T47D (cell line): Measurements from ENCODE around the gene FAM149B1.

Source experiments
- DNase-seq, 2 experiments: peaks; one replicate each; pipeline versions ENCODE4 v3.0.0 to v3.0.0-alpha.2; 2011 to 2012; ENCODE audit warnings: low read depth in 1 of 2, low spot score in 1 of 2
- JUND ChIP-seq: IDR thresholded peaks from 2 replicates; pipeline ENCODE4 v1.6.1; 2012; ENCODE audit warnings: low read depth
- in situ Hi-C: cut with HindIII; loops from 2 replicates; pipeline ENCODE4 v1.10.0; 2016; ENCODE audit warnings: low sequenced_read_pairs, low pct_unique_long_range_greater_than_20kb

Gene FAM149B1

DNA sequence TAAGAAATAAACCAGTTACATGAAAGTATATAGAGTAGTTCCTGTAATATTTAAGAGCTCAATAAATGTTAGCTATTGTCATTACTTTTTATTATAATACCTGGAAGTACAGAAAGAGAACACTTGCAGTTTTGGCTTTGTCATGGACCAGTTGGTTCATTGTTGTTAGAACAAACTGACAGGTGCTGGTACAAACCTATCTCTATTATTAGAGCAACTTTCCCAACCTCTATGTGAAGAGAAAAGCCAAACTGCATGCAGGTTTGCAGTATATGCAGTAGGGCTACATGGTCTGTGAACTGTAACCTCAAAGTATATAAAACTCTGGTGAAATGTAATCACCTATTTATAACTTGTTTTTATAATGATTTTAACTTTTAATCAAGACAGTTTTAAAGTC is 58.7 kb downstream of the FAM149B1 start:
- TF ChIP-seq JUND: no peak
- in situ Hi-C loops: no loop called here
- DNase-seq: no peak

DNA sequence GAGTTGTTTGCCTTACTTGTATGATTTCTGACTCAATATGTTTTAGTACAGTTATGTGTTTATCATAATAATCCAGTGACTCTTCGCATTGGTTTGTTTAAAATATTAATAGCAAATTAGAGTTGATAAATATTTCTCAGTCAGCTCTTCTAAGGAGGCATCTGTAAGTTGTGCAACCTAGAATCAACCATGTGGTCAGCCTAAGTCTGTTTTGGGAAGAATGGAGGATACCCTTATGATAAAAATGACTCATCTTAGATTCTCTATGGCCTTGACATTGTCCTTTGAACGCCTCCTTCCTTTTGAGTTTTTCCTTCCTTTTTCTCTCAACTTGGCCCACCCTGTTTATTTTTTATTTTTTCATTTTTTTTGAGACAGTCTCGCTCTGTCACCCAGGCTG is 60.3 kb downstream of the FAM149B1 start:
- in situ Hi-C loops: no loop called here

DNA sequence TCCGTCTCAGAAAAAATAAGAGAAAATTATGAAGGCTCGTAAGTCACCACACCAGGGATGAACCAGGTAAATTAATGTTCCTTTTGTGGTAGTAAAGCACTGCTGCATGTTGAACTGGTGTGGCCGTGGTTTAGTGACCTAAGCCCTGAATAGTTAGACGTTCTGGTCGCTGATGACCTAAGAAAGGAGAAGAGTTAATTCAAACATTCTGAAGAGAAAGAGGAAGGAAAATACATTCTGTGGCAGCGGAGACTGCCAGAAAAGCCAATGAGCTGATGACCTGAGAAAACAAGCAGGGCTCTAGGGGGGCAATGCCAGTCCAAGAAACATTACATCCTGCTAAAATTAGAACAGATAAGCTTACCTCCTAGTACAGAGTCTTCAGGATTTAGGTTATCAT is 61.6 kb downstream of the FAM149B1 start:
- no peak for DNase-seq
- TF ChIP-seq JUND: no peak
- in situ Hi-C loops: no loop called here

More for the DNA sequence above, 60.3 kb downstream of the FAM149B1 start:
- TF ChIP-seq JUND: no peak
- no peak for DNase-seq

GRCh38 chr10:73232887-73233286 is 65.0 kb downstream of the FAM149B1 start:
- peak in 1 of 2 experiments; percentile 42 for DNase-seq
- in situ Hi-C loops: no loop called here

GRCh38 chr10:73233883-73234282 is 66.0 kb downstream of the FAM149B1 start:
- no peak for TF ChIP-seq JUND
- in situ Hi-C loops: no loop called here
- no peak for DNase-seq

More at GRCh38 chr10:73232887-73233286, 65.0 kb downstream of the FAM149B1 start:
- TF ChIP-seq JUND: no peak

DNA sequence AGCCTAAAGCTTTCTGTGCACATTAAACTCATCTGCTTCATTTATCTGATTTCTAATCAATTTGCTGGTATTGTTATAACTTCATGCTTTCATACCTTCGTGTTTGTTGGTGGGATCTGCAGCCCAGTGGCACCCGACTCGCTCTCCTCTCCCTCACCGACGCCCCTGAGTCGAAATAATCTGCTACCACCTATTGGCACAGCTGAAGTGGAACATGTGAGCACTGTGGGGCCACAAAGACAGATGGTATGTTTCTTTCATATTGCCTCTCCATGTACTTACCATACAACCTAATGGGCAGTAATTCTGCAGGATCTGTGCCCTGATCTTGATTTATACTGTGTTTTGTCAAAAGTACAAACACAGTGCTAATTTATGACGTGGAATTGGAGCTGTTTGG is 66.8 kb downstream of the FAM149B1 start:
- TF ChIP-seq JUND: no peak
- in situ Hi-C loops: no loop called here
- no peak for DNase-seq

GRCh38 chr10:73238990-73239566 is 71.2 kb downstream of the FAM149B1 start:
- TF ChIP-seq JUND: no peak
- in situ Hi-C loops: no loop called here
- DNase-seq: no peak

DNA sequence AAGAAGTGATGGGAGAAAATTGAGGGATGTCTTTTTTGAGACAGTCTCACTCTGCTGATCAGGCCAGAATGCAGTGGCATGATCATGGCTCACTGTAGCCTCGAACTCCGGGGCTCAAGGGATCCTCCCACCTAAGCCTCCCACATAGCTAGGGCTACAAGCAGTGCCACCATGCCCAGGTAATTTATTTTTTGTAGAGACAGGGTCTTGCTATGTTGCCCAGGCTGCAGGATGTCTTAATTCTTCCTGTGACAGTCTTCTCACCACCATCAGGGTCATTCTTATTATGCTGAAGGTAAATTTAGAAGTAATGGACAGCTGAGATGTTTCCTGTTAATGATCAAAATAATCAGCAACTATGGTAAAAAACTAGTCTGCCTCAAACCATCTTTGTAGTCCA is 72.0 kb downstream of the FAM149B1 start:
- in situ Hi-C loops: no loop called here
- TF ChIP-seq JUND: no peak
- DNase-seq: no peak

DNA sequence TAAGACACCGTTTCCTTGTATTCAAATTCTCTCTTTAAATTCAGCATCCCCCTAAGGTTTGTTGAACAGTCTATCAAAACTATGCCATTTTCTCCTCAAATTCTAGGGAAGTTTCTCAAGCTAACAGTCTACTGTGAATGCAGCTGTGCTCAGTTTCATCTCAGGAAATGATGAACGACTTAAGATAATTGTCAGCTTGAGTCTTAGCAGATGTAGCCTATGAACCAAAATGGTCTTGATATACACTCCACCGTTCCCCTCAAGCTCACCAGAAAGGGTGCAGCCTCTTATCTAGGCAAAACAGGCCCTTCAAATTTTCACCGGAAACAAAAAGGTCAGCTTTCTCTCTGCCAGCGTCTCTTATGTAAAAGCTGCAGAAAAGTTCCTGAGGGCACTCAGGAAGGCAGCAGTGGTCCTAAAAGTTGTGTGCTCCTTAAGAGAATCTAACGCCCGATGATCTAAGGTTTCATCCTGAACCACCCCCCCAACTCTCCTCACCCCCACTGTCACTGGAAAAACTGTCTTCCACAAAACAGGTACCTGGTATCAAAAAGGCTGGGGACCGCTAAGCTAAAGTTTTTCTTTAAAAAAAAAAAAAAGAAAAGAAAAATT is 77.1 kb downstream of the FAM149B1 start:
- TF ChIP-seq JUND: no peak
- in situ Hi-C loops: no loop called here
- DNase-seq: no peak

- DNase-seq: no peak
- no peak for TF ChIP-seq JUND
- in situ Hi-C loops: no loop called here
These were observed 78.4 kb downstream of the FAM149B1 start for GRCh38 chr10:73246322-73246645.

DNA sequence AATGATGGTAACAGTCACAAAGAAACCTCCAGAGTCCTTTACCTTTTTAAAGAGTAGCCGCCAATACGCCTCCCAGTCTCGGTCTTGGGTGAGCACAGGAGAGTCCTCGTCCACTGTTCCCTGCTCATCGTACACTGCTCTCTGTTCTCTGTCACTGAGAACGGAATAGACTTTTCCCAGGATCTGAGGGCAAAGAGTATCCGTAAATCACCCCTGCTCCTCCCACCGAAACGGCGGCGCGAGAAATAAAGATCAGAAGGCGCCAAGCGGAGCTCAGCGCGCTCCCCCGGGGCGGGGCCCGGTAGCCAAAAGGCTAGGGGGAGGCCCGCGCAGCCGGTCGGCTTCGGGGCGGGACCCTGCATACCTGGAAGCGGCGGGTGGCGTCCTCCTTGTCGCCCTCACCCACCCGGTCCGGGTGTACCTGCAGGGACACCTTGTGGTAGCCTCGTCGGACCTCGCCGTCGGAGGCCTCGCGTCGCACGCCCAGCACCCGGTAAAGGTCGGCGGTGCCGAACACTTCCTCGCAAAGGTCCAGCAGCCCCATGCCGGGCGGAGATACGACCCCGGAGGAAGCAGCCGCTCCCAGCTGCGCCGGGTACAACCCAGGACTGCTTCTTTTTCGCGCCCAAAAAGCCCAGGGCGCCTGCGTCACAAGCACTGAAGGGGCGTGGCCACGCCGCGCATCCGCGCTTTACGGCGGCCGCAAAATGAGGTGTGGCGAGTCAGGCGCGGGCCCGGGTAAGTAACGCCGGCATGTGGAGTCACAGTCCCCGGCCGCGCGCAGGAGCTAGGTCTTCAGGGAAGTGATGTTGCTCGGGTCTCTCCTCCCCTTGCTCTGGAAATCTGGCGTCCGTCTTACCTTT is 79.0 kb downstream of the FAM149B1 start, which contains the start of gene DNAJC9:
Gene DNAJC9 (minus strand): TSS at position 610 of the 863 bp plus-strand sequence. CDS start 66 bp downstream, at position 544.
- DNase-seq: peak; percentile 88 to 98
- in situ Hi-C loops: no loop called here
- no peak; the same call in 1 of the 2 replicates for TF ChIP-seq JUND

DNA sequence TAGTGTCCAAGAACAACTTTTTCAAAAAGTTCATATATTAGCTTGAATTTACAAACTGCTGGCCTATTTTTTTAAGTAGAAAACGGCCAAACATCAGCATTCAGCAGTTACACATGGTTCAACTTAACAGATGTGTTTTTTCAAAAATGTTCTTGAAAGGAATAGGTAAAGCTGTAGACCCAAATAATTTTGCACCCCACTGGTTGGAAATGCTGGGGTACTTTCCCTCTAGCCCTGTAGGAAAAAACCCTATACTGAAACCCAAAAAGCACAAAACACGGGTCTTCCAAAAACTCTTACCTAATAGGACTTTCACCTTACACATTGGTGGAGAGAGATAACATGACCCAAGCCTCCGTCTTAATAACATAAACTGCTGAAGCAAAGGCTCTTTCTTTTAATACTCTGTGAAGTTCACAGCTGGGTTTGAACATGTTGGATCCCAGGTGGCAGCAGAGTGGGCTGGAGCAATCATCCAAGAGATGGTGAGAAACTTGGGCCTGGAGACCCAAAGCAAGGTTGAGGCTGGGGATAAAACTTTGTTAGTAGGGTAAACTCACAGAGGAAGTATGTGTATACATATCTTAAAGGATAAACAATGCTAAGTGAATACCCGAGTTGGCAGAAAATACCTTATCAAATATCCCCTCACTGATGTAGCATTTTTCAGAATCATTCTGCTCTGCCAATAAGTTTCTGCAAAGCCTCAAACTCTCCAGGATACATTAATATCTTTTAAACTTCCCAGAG is 79.8 kb downstream of the FAM149B1 start:
- no peak for TF ChIP-seq JUND
- in situ Hi-C loops: no loop called here
- DNase-seq: no peak
